SK-N-SH treated with all-trans-retinoic acid at 6 μM for 48 hours (cell line): ENCODE measurements around the gene SMIM22.

ENCODE experiments used
- ARNTL ChIP-seq: fragments of 450-650 bp; formaldehyde crosslinking; IDR thresholded peaks from 2 replicates; pipeline ENCODE4 v1.5.0; 2020; ENCODE audit warnings: low read depth, mild to moderate bottlenecking, moderate library complexity, borderline replicate concordance
- CREB5 ChIP-seq: fragments of 250-450 bp; sonication (Bioruptor Pico); IDR thresholded peaks from 2 replicates; pipeline ENCODE4 v1.5.1; 2020; ENCODE audit warnings: low read depth, mild to moderate bottlenecking, moderate library complexity
- ESRRG ChIP-seq: fragments of 250-450 bp; sonication (Bioruptor Pico); IDR thresholded peaks from 2 replicates; pipeline ENCODE4 v1.6.1; 2021; ENCODE audit warnings: mild to moderate bottlenecking
- PATZ1 ChIP-seq: fragments of 250-450 bp; sonication (Bioruptor Pico); IDR thresholded peaks from 2 replicates; pipeline ENCODE4 v1.8.0; 2020; ENCODE audit warnings: mild to moderate bottlenecking, moderate library complexity, borderline replicate concordance
- TCF4 ChIP-seq: fragments of 250-450 bp; sonication (Bioruptor Pico); IDR thresholded peaks from 2 replicates; pipeline ENCODE4 v1.8.0; 2021; ENCODE audit warnings: mild to moderate bottlenecking, moderate library complexity, borderline replicate concordance
- ZC3H10 ChIP-seq: fragments of 250-450 bp; sonication (Bioruptor Pico); IDR thresholded peaks from 2 replicates; pipeline ENCODE4 v1.5.1; 2021; ENCODE audit warnings: mild to moderate bottlenecking, moderate library complexity
- ZNF70 ChIP-seq: fragments of 450-650 bp; formaldehyde crosslinking; IDR thresholded peaks from 2 replicates; pipeline ENCODE4 v1.5.0; 2020; ENCODE audit warnings: mild to moderate bottlenecking, moderate library complexity

GRCh38 chr16:4803898-4804762 lies 9.0 kb downstream of the SMIM22 start:
- TF ChIP-seq TCF4 (CRISPR knock-in tag), result no peak
- no peak for TF ChIP-seq ZNF70 (CRISPR knock-in tag)
- TF ChIP-seq PATZ1 (CRISPR knock-in tag), result no peak
- no peak for TF ChIP-seq ARNTL
- TF ChIP-seq CREB5 (CRISPR knock-in tag), result no peak
- TF ChIP-seq ZC3H10 (CRISPR knock-in tag), result no peak
- no peak for TF ChIP-seq ESRRG (CRISPR knock-in tag)
